Psoas muscle (tissue), 8 donors: Measurements from ENCODE around the gene OCEL1. TPM values are rescaled to one million over a fixed set of nuclear protein-coding genes. Genes with fewer than 3 reads are reported as not detected.
"Not testable (repeated sequence)": the region's sequence is repeated elsewhere in the genome, so short reads cannot be mapped to it uniquely, and the experiment has no call there.

Experiments
- ATAC-seq, 4 donors: fragments of 200-7000 bp; cut with Tn5 transposase; one replicate each; pipeline ENCODE4 v1.9.1; 2020; ENCODE audit warnings: moderate library complexity in 3 of 4, mild to moderate bottlenecking in 2 of 4
- DNase-seq, 2 donors: peaks; one replicate each; pipeline ENCODE4 v3.0.0-alpha.2; 2020
- H3K27ac ChIP-seq: fragments of 200-600 bp; one replicate; pipeline ENCODE4 v1.8.0; 2022
- H3K27me3 ChIP-seq, 3 donors: fragments of 200-600 bp in 1 of 3; one replicate each; pipeline versions ENCODE4 v1.6.1 to v1.8.0; 2013 to 2022; ENCODE audit warnings: low read length in 2 of 3, mild to moderate bottlenecking in 2 of 3, moderate library complexity in 1 of 3; ENCODE audit not compliant: insufficient read depth in 3 of 3
- H3K36me3 ChIP-seq, 2 donors: fragments of 200-600 bp in 1 of 2; one replicate each; pipeline versions ENCODE4 v1.6.1 to v1.8.0; 2013 to 2022; ENCODE audit warnings: low read depth in 1 of 2, mild to moderate bottlenecking in 1 of 2, moderate library complexity in 1 of 2; ENCODE audit not compliant: insufficient read depth in 1 of 2
- H3K4me1 ChIP-seq: fragments of 200-600 bp; one replicate; pipeline ENCODE4 v1.8.0; 2022
- H3K4me3 ChIP-seq: fragments of 200-600 bp; one replicate; pipeline ENCODE4 v1.8.0; 2022; ENCODE audit warnings: mild to moderate bottlenecking
- H3K9me3 ChIP-seq: fragments of 200-600 bp; one replicate; pipeline ENCODE4 v1.8.0; 2022
- WGBS, 3 donors: extraction: QIAGEN DNeasy Blood & Tissue Kit; methylation state at CpG; one replicate each; pipeline versions ENCODE4 v1.1.6 to v1.1.7; 2013; 5-methylcytosine and 5-hydroxymethylcytosine counted together
- intact Hi-C, 2 donors: fragments of 100-400 bp; cut with DNase I; formaldehyde crosslinking; loops; one replicate each; pipeline versions ENCODE4 v1.11.0 to v1.14.2; 2022
- polyA plus RNA-seq, 3 donors: library from polyadenylated mRNA; stranded (reverse); fragments of 200-250 nt; gene quantifications; one replicate each; pipeline ENCODE4 v1.2.3, GENCODE V29; 2013
- total RNA-seq, 4 donors: library from RNA; stranded (reverse); fragmentation: NEBNext Ultra II Directional in 2 of 4; extraction: Animal tissue kit (Norgen Biotek cat#: 25700) in 2 of 4; gene quantifications; one replicate each; pipeline versions ENCODE4 v1.2.1 to v1.2.4, GENCODE V29; 2021 to 2023
- TF ChIP-seq, protein P1 (sequence below): fragments of 200-600 bp; IDR thresholded peaks from one replicate; pipeline ENCODE4 v1.8.0; 2022; ENCODE audit warnings: antibody characterized with exemption
- donor health status: healthy with polysubstance abuse.
- donor health status: DM: no; HTN: no; CAD: no; lungs with moderate emphysema.
- donor health status: Bipolar disorder and iron deficiency.
- donor health status: healthy.
- donor health status: DM: yes; HTN: yes; CAD: no.
- donor health status: DM: no; HTN: no; CAD: no.
- donor health status: DM: no; HTN: no; CAD: no.
- donor health status: DM: yes; HTN: yes; CAD: no.

OCEL1 gene
- total and polyA plus RNA-seq, 7 donors: 15.6 to 37.1 (median 19.6) TPM

DNA sequence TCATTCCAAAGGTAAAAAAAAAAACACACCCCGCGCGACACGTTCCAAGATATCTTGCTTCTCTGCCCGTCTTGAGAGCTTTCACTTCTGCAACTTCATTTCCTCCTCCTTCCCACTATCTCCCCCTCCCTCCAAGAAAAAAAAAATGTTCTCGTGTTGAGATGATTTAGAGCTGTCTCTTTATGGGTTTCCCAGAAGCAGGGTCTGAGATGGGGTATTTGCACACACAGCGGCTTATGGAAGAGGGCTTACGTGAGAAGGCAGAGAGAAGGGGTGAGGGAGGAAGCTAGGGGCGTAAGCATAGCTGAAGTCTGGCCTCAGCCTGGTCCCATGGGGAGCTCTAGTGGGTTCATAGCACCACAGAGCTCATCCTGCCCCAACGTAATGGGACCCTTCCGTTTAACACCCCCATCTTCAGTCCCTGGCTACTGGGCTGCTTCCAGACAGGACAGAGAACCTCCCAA is 42.1 kb upstream of the OCEL1 start:
- intact Hi-C loops: no loop called here
- Histone ChIP-seq H3K27me3 (no peaks in the 10 kb centered on the region), H3K36me3 (peaks cover 3 to 47% of the 10 kb centered on the region in 2 donors), H3K27ac (no peak overlapping the region), H3K9me3 (no peaks in the 10 kb centered on the region), H3K4me3 (no peak overlapping the region), H3K4me1 (no peaks in the 10 kb centered on the region)
- TF ChIP-seq, protein P1, sequence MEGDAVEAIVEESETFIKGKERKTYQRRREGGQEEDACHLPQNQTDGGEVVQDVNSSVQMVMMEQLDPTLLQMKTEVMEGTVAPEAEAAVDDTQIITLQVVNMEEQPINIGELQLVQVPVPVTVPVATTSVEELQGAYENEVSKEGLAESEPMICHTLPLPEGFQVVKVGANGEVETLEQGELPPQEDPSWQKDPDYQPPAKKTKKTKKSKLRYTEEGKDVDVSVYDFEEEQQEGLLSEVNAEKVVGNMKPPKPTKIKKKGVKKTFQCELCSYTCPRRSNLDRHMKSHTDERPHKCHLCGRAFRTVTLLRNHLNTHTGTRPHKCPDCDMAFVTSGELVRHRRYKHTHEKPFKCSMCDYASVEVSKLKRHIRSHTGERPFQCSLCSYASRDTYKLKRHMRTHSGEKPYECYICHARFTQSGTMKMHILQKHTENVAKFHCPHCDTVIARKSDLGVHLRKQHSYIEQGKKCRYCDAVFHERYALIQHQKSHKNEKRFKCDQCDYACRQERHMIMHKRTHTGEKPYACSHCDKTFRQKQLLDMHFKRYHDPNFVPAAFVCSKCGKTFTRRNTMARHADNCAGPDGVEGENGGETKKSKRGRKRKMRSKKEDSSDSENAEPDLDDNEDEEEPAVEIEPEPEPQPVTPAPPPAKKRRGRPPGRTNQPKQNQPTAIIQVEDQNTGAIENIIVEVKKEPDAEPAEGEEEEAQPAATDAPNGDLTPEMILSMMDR: no peak
- no peak for DNase-seq
- 77 to 89% (median 80%) methylated on average over 11 of the region's 11 CpGs for WGBS, 3 donors
- ATAC-seq: no peak

DNA sequence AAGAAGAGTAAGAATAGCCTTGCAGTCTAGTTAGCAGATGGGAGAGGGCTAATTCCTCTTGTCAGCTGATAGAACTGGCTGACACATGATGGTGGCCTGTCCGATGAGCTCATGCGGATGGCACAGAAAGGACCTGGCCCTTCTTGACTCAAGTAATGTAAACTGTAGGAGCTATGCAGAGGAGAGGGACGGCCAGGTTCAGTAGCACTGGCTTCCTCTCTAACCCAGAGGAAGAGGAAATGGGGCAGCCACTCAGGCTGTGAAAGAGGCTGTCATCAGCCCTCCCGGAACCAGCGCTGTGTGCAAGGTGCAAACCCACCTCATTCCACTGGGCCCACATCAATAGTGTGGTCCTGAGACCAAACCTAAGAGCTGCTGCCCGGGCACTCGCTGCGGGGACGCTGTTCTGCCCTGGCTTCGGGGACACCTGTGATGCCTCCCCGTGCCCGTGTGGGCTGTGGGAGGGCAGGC is 41.6 kb upstream of the OCEL1 start:
- no peak overlapping the region for H3K27ac ChIP-seq
- intact Hi-C loops: no loop called here
- H3K4me3 ChIP-seq: no peak overlapping the region
- 90 to 92% (median 91%) methylated on average over 12 of the region's 12 CpGs for WGBS, 3 donors
- peaks cover 3 to 52% of the 10 kb centered on the region in 2 donors for H3K36me3 ChIP-seq
- TF ChIP-seq, protein P1: no peak
- no peaks in the 10 kb centered on the region for H3K27me3 ChIP-seq
- no peak for DNase-seq
- no peaks in the 10 kb centered on the region for H3K4me1 ChIP-seq
- no peak for ATAC-seq
- no peaks in the 10 kb centered on the region for H3K9me3 ChIP-seq

DNA sequence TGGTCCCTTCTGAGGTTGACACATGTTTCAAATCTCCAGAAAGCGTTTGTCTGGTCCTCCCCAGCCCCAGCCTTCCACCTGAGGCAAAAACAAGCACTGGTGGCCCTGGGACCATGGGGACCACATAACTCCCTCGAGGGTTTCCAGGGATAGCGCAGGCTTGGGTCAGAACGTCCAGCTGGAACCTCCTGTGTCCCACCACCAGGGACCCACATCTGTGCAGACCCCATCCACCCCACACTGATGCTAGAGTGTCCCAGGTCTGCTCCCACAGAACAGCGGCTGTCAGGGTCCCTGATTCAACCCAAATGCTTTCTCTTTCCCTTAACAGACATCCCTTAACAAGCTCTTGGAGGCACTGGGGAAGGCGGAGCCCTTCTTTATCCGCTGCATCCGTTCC is 40.4 kb upstream of the OCEL1 start:
- no peaks in the 10 kb centered on the region for H3K4me1 ChIP-seq
- 87 to 96% (median 88%) methylated on average over 8 of the region's 8 CpGs for WGBS, 3 donors
- no peak overlapping the region for H3K4me3 ChIP-seq
- H3K27ac ChIP-seq: no peak overlapping the region
- no peak for DNase-seq
- no peaks in the 10 kb centered on the region for H3K27me3 ChIP-seq
- TF ChIP-seq, protein P1: no peak
- H3K9me3 ChIP-seq: no peaks in the 10 kb centered on the region
- intact Hi-C loops: no loop called here
- H3K36me3 ChIP-seq: peaks cover 2 to 61% of the 10 kb centered on the region in 2 donors
- no peak for ATAC-seq

DNA sequence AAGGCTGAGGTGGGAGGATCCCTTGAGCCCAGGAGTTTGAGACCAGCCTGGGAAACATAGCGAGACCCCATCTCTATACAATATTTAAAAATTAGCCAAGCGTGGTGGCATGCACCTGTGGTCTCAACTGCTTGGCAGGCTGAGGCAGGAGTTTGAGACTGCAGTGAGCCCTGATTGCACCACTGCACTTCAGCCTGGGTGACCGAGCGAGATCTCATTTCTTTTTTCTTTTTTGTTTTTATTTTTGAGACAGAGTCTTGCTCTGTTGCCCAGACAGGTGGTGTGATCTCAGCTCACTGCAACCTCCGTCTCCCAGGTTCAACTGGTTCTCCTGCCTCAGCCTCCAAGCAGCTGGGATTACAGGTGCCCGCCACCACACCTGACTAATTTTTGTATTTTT is 34.3 kb upstream of the OCEL1 start:
- H3K27ac ChIP-seq, H3K27me3 ChIP-seq, ATAC-seq, H3K4me3 ChIP-seq, H3K4me1 ChIP-seq, DNase-seq, intact Hi-C loops, H3K9me3 ChIP-seq: not testable (repeated sequence)
- peaks cover 0 to 85% of the 10 kb centered on the region in 2 donors for H3K36me3 ChIP-seq
- WGBS, 3 donors: 88 to 96% (median 89%) methylated on average over 6 of the region's 6 CpGs

DNA sequence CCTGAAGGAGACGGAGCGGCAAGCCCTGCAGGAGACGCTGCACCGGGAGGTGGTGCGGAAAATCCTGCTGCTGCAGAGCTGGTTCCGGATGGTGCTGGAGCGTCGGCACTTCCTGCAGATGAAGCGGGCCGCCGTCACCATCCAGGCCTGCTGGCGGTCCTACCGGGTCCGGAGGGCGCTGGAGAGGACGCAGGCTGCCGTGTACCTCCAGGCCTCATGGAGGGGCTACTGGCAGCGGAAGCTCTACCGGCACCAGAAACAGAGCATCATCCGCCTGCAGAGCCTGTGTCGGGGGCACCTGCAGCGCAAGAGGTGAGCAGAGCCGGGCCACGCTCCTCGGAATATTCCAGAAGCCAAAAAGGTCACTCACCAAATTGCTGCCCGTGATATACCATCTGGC is 33.3 kb upstream of the OCEL1 start:
- DNase-seq (no peak), ATAC-seq (no peak)
- no peak overlapping the region for H3K27ac ChIP-seq
- TF ChIP-seq, protein P1: no peak
- H3K27me3 ChIP-seq: no peaks in the 10 kb centered on the region
- no peaks in the 10 kb centered on the region for H3K9me3 ChIP-seq
- H3K4me3 ChIP-seq: no peak overlapping the region
- no peaks in the 10 kb centered on the region for H3K4me1 ChIP-seq
- intact Hi-C loops: no loop called here
- peaks cover 0 to 79% of the 10 kb centered on the region in 2 donors for H3K36me3 ChIP-seq
- WGBS, 3 donors: 97 to 98% (median 97%) methylated on average over 26 of the region's 26 CpGs
